ENCODE results near the gene ATP2B2.
A peak's percentile ranks its signal among the peaks of the same experiment; 100 is the strongest.

The ATP2B2 gene

GRCh38 chr3:10551821-10552630, 46.6 kb upstream of the ATP2B2 start:
- Histone ChIP-seq H3K4me3 (ENCODE audit: severe bottlenecking) (no peak overlapping the region), H3K9me3 (ENCODE audit: severe bottlenecking) (no peaks in the 10 kb centered on the region), H3K27ac (ENCODE audit: poor library complexity, severe bottlenecking) (no peak overlapping the region), H3K4me1 (ENCODE audit: insufficient read depth, poor library complexity, severe bottlenecking) (peaks cover 10% of the 10 kb centered on the region), H3K36me3 (ENCODE audit: low read depth) (no peaks in the 10 kb centered on the region), H3K27me3 (ENCODE audit: insufficient read depth, poor library complexity, severe bottlenecking) (no peaks in the 10 kb centered on the region)
- DNase-seq (ENCODE audit: low spot score) = no peak
- peak; percentile 95 for ATAC-seq (ENCODE audit: low read depth)
- TF ChIP-seq CTCF (IDR thresholded peaks at IDR 0.05; ENCODE audit: poor library complexity, severe bottlenecking) = no peak

- DNase-seq (ENCODE audit: low spot score) = no peak
- Histone ChIP-seq H3K27ac (ENCODE audit: poor library complexity, severe bottlenecking) (no peak overlapping the region), H3K4me1 (ENCODE audit: insufficient read depth, poor library complexity, severe bottlenecking) (peaks cover 10% of the 10 kb centered on the region), H3K36me3 (ENCODE audit: low read depth) (no peaks in the 10 kb centered on the region), H3K4me3 (ENCODE audit: severe bottlenecking) (no peak overlapping the region), H3K9me3 (ENCODE audit: severe bottlenecking) (no peaks in the 10 kb centered on the region), H3K27me3 (ENCODE audit: insufficient read depth, poor library complexity, severe bottlenecking) (no peaks in the 10 kb centered on the region)
- ATAC-seq (ENCODE audit: low read depth) = no peak
- no peak for TF ChIP-seq CTCF (IDR thresholded peaks at IDR 0.05; ENCODE audit: poor library complexity, severe bottlenecking)
Observed at GRCh38 chr3:10551139-10551538, 45.8 kb upstream of the ATP2B2 start.

GRCh38 chr3:10550705-10551104, 45.3 kb upstream of the ATP2B2 start:
- no peak for TF ChIP-seq CTCF (IDR thresholded peaks at IDR 0.05; ENCODE audit: poor library complexity, severe bottlenecking)
- Histone ChIP-seq H3K4me1 (ENCODE audit: insufficient read depth, poor library complexity, severe bottlenecking) (peaks cover 10% of the 10 kb centered on the region), H3K4me3 (ENCODE audit: severe bottlenecking) (no peak overlapping the region), H3K9me3 (ENCODE audit: severe bottlenecking) (no peaks in the 10 kb centered on the region), H3K27me3 (ENCODE audit: insufficient read depth, poor library complexity, severe bottlenecking) (no peaks in the 10 kb centered on the region), H3K36me3 (ENCODE audit: low read depth) (no peaks in the 10 kb centered on the region), H3K27ac (ENCODE audit: poor library complexity, severe bottlenecking) (no peak overlapping the region)
- DNase-seq (ENCODE audit: low spot score) (no peak), ATAC-seq (ENCODE audit: low read depth) (no peak)

- Histone ChIP-seq H3K27me3 (ENCODE audit: insufficient read depth, poor library complexity, severe bottlenecking) (no peaks in the 10 kb centered on the region), H3K9me3 (ENCODE audit: severe bottlenecking) (no peaks in the 10 kb centered on the region), H3K27ac (ENCODE audit: poor library complexity, severe bottlenecking) (no peak overlapping the region), H3K4me3 (ENCODE audit: severe bottlenecking) (no peak overlapping the region), H3K4me1 (ENCODE audit: insufficient read depth, poor library complexity, severe bottlenecking) (peaks cover 10% of the 10 kb centered on the region), H3K36me3 (ENCODE audit: low read depth) (no peaks in the 10 kb centered on the region)
- no peak for TF ChIP-seq CTCF (IDR thresholded peaks at IDR 0.05; ENCODE audit: poor library complexity, severe bottlenecking)
- no peak for ATAC-seq (ENCODE audit: low read depth)
- no peak for DNase-seq (ENCODE audit: low spot score)
Observed at GRCh38 chr3:10549617-10550230, 44.3 kb upstream of the ATP2B2 start.

GRCh38 chr3:10548992-10549391, 43.6 kb upstream of the ATP2B2 start:
- H3K27me3 ChIP-seq (ENCODE audit: insufficient read depth, poor library complexity, severe bottlenecking) = no peaks in the 10 kb centered on the region
- 0 out of 3 replicates have a peak, but pooled peaks have one; percentile 33 for ATAC-seq (ENCODE audit: low read depth)
- no peaks in the 10 kb centered on the region for H3K36me3 ChIP-seq (ENCODE audit: low read depth)
- no peak for TF ChIP-seq CTCF (IDR thresholded peaks at IDR 0.05; ENCODE audit: poor library complexity, severe bottlenecking)
- H3K4me3 ChIP-seq (ENCODE audit: severe bottlenecking) = no peak overlapping the region
- H3K4me1 ChIP-seq (ENCODE audit: insufficient read depth, poor library complexity, severe bottlenecking) = peaks cover 10% of the 10 kb centered on the region
- no peak for DNase-seq (ENCODE audit: low spot score)
- no peaks in the 10 kb centered on the region for H3K9me3 ChIP-seq (ENCODE audit: severe bottlenecking)
- H3K27ac ChIP-seq (ENCODE audit: poor library complexity, severe bottlenecking) = no peak overlapping the region

Measured in RWPE2 (cell line).